HCEC 1CT (cell line): ENCODE measurements around the gene AAGAB.
"Not testable (repeated sequence)": the region's sequence is repeated elsewhere in the genome, so short reads cannot be mapped to it uniquely, and the experiment has no call there.

Experiments used
- DNase-seq: peaks from one replicate; pipeline ENCODE4 v3.0.0-alpha.2; 2017

Gene AAGAB

GRCh38 chr15:67170143-67170925 is 84.1 kb downstream of the AAGAB start:
- DNase-seq = no peak

GRCh38 chr15:67168694-67169093 is 85.8 kb downstream of the AAGAB start:
- DNase-seq = no peak

GRCh38 chr15:67167091-67167490 is 87.4 kb downstream of the AAGAB start:
- no peak for DNase-seq

- no peak for DNase-seq
These were observed 88.0 kb downstream of the AAGAB start for GRCh38 chr15:67166280-67167009.

- no peak for DNase-seq
These were observed 88.9 kb downstream of the AAGAB start for GRCh38 chr15:67165254-67166253.

- no peak for DNase-seq
These were observed 89.6 kb downstream of the AAGAB start for GRCh38 chr15:67164811-67165253.

- DNase-seq = no peak
These were observed 90.1 kb downstream of the AAGAB start for GRCh38 chr15:67164401-67164791.

- no peak for DNase-seq
These were observed 91.3 kb downstream of the AAGAB start for GRCh38 chr15:67163180-67163579.

- DNase-seq = no peak
These were observed 92.6 kb downstream of the AAGAB start for GRCh38 chr15:67161881-67162280.

GRCh38 chr15:67161412-67161811 is 93.0 kb downstream of the AAGAB start:
- no peak for DNase-seq

GRCh38 chr15:67158367-67158766 is 96.1 kb downstream of the AAGAB start:
- no peak for DNase-seq

GRCh38 chr15:67157521-67158252 is 96.8 kb downstream of the AAGAB start:
- no peak for DNase-seq

GRCh38 chr15:67156834-67157233 is 97.6 kb downstream of the AAGAB start:
- DNase-seq = no peak

GRCh38 chr15:67156426-67156825 is 98.0 kb downstream of the AAGAB start:
- no peak for DNase-seq

- DNase-seq = no peak
These were observed 100.2 kb downstream of the AAGAB start for GRCh38 chr15:67154249-67154648.

- not testable (repeated sequence) for DNase-seq
These were observed 101.4 kb downstream of the AAGAB start for GRCh38 chr15:67153044-67153443.

GRCh38 chr15:67152429-67152828 is 102.0 kb downstream of the AAGAB start:
- no peak for DNase-seq
